GM21526 (cell line): ENCODE data around the gene FUT3.
"Not testable (repeated sequence)": the region's sequence is repeated elsewhere in the genome, so short reads cannot be mapped to it uniquely, and the experiment has no call there.

Source experiments
- ATAC-seq: cut with Tn5 transposase; IDR thresholded peaks from one replicate; pipeline ENCODE4 v1.9.1; 2021; ENCODE audit warnings: moderate library complexity; ENCODE audit not compliant: unreplicated experiment, low FRiP score

FUT3 gene

GRCh38 chr19:5882421-5882968 is 31.2 kb upstream of the FUT3 start:
- no peak for ATAC-seq

GRCh38 chr19:5881543-5882299 is 30.5 kb upstream of the FUT3 start:
- ATAC-seq = no peak

GRCh38 chr19:5880604-5881078 is 29.4 kb upstream of the FUT3 start:
- no peak for ATAC-seq

GRCh38 chr19:5880196-5880595 is 28.9 kb upstream of the FUT3 start:
- ATAC-seq = no peak

GRCh38 chr19:5877882-5878281 is 26.6 kb upstream of the FUT3 start:
- no peak for ATAC-seq

GRCh38 chr19:5877427-5877826 is 26.2 kb upstream of the FUT3 start:
- ATAC-seq = no peak

- not testable (repeated sequence) for ATAC-seq
These were observed 23.2 kb upstream of the FUT3 start for GRCh38 chr19:5874496-5874895.

GRCh38 chr19:5873617-5874199 is 22.5 kb upstream of the FUT3 start:
- no peak for ATAC-seq

GRCh38 chr19:5870986-5871394 is 19.7 kb upstream of the FUT3 start:
- ATAC-seq = no peak

GRCh38 chr19:5867201-5868136 is 16.2 kb upstream of the FUT3 start:
- ATAC-seq = no peak

GRCh38 chr19:5865772-5866171 is 14.5 kb upstream of the FUT3 start:
- no peak for ATAC-seq

GRCh38 chr19:5864725-5865486 is 13.7 kb upstream of the FUT3 start:
- no peak for ATAC-seq

- ATAC-seq = no peak
These were observed 12.9 kb upstream of the FUT3 start for GRCh38 chr19:5864013-5864720.

GRCh38 chr19:5863030-5863665 is 11.9 kb upstream of the FUT3 start:
- ATAC-seq = no peak

- no peak for ATAC-seq
These were observed 6.2 kb upstream of the FUT3 start for GRCh38 chr19:5857203-5858081.

GRCh38 chr19:5855151-5855550 is 3.9 kb upstream of the FUT3 start:
- ATAC-seq = not testable (repeated sequence)

GRCh38 chr19:5854121-5854520 is 2.9 kb upstream of the FUT3 start:
- not testable (repeated sequence) for ATAC-seq

- no peak for ATAC-seq
These were observed 431 bp downstream of the FUT3 start for GRCh38 chr19:5850743-5851293.
